SK-N-SH (cell line): ENCODE results near the gene RIPK4. TPM values are rescaled to one million over a fixed set of nuclear protein-coding genes. Genes with fewer than 3 reads are reported as not detected.

Source experiments
- CTCF ChIA-PET: fragments of 300-600, 350-600 bp; formaldehyde crosslinking; extraction: SDS; loops from one replicate; lab custom pipeline; 2021; lab: Yijun Ruan, JAX
- POLR2A ChIA-PET: fragments of 350-600 bp; sonication (Branson Sonifier 250); formaldehyde crosslinking; extraction: SDS; loops from one replicate; lab custom pipeline; 2020; ENCODE audit warnings: antibody characterized with exemption, inconsistent platforms; lab: Yijun Ruan, JAX
- DNase-seq: peaks from one replicate; pipeline ENCODE4 v3.0.0; 2012
- H2AFZ ChIP-seq: fragments of 200-600 bp; sonication (generic); 2 replicates; pipeline ENCODE4 v1.8.1; 2016; ENCODE audit warnings: antibody characterized with exemption, mild to moderate bottlenecking, low read depth
- H3F3A ChIP-seq: fragments of 200-600 bp; sonication (generic); replicated peaks from 2 replicates; pipeline ENCODE3; 2016; ENCODE audit warnings: antibody characterized with exemption, mild to moderate bottlenecking; ENCODE audit not compliant: insufficient read depth
- H3K27ac ChIP-seq, 2 experiments: fragments of 200-500 bp in 1 of 2; fragments of 200-600 bp in 1 of 2; sonication (Bioruptor generic) in 1 of 2; sonication (generic), shearing (Covaris generic) in 1 of 2; 2 replicates each; pipeline versions ENCODE4 v1.5.1 to v1.6.1; 2014 to 2016; ENCODE audit warnings: low read depth in 2 of 2, inconsistent platforms in 1 of 2, low read length in 1 of 2, mild to moderate bottlenecking in 1 of 2, mixed read lengths in 1 of 2
- H3K27me3 ChIP-seq: fragments of 200-600 bp; sonication (generic), shearing (Covaris generic); 2 replicates; pipeline ENCODE4 v1.6.1; 2016; ENCODE audit warnings: mixed run types; ENCODE audit not compliant: insufficient read depth
- H3K36me3 ChIP-seq, 2 experiments: fragments of 200-500 bp in 1 of 2; fragments of 200-600 bp in 1 of 2; sonication (Bioruptor generic) in 1 of 2; sonication (generic) in 1 of 2; replicated peaks in 1 of 2; 2 replicates each; pipeline versions ENCODE3 to v1.5.1; 2014 to 2016; ENCODE audit warnings: low read length in 1 of 2, mild to moderate bottlenecking in 1 of 2; ENCODE audit not compliant: insufficient read depth in 2 of 2, control insufficient read depth in 1 of 2
- H3K4me1 ChIP-seq, 2 experiments: fragments of 200-500 bp in 1 of 2; fragments of 200-600 bp in 1 of 2; sonication (Bioruptor generic) in 1 of 2; sonication (generic), shearing (Covaris generic) in 1 of 2; 2 replicates each; pipeline versions ENCODE4 v1.5.1 to v1.6.1; 2014 to 2016; ENCODE audit warnings: low read depth in 1 of 2, low read length in 1 of 2, mixed run types in 1 of 2; ENCODE audit not compliant: insufficient read depth in 2 of 2, control insufficient read depth in 1 of 2
- H3K4me2 ChIP-seq: fragments of 200-600 bp; sonication (generic), shearing (Covaris generic); 2 replicates; pipeline ENCODE4 v1.6.1; 2017; ENCODE audit warnings: mixed run types
- H3K4me3 ChIP-seq, 2 experiments: fragments of 200-500 bp in 1 of 2; fragments of 200-600 bp in 1 of 2; sonication (Bioruptor generic) in 1 of 2; sonication (generic), shearing (Covaris generic) in 1 of 2; 2 replicates each; pipeline versions ENCODE4 v1.5.1 to v1.8.1; 2014 to 2016; ENCODE audit warnings: low read depth in 2 of 2, inconsistent platforms in 1 of 2, low read length in 1 of 2, mild to moderate bottlenecking in 1 of 2, mixed read lengths in 1 of 2, moderate library complexity in 1 of 2
- H3K79me2 ChIP-seq: fragments of 200-600 bp; sonication (generic); 2 replicates; pipeline ENCODE4 v1.8.1; 2017; ENCODE audit warnings: mild to moderate bottlenecking; ENCODE audit not compliant: insufficient read depth
- H3K9ac ChIP-seq: fragments of 200-600 bp; sonication (generic); 2 replicates; pipeline ENCODE4 v1.6.1; 2017; ENCODE audit warnings: mixed run types
- H3K9me2 ChIP-seq: fragments of 200-600 bp; sonication (generic); 2 replicates; pipeline ENCODE4 v1.6.1; 2017; ENCODE audit warnings: mixed run types
- H3K9me3 ChIP-seq: fragments of 200-600 bp; sonication (generic); 2 replicates; pipeline ENCODE4 v1.6.1; 2017; ENCODE audit warnings: mixed run types, mild to moderate bottlenecking, moderate library complexity
- H4K20me1 ChIP-seq: fragments of 200-600 bp; sonication (generic); 2 replicates; pipeline ENCODE4 v1.6.1; 2017; ENCODE audit warnings: mild to moderate bottlenecking, mixed run types; ENCODE audit not compliant: insufficient read depth
- CHD2 ChIP-seq: fragments of 150-350 bp; IDR thresholded peaks from 2 replicates; pipeline ENCODE4 v1.6.1; 2018; ENCODE audit warnings: low read length; ENCODE audit not compliant: partially characterized antibody
- FOXJ3 ChIP-seq: sonication (generic); formaldehyde crosslinking; IDR thresholded peaks from 2 replicates; pipeline ENCODE4 v1.5.1; 2020; ENCODE audit warnings: mild to moderate bottlenecking, missing genetic modification reagents
- GABPA ChIP-seq: IDR thresholded peaks from 2 replicates; pipeline ENCODE4 v1.4.0; 2012; ENCODE audit warnings: low read depth, mild to moderate bottlenecking
- GATA2 ChIP-seq: sonication (generic); formaldehyde crosslinking; IDR thresholded peaks from 2 replicates; pipeline ENCODE4 v1.5.0; 2020; ENCODE audit warnings: mild to moderate bottlenecking, missing genetic modification reagents
- MAX ChIP-seq: IDR thresholded peaks from 2 replicates; pipeline ENCODE4 v1.4.0; 2012; ENCODE audit warnings: low read depth
- MEF2A ChIP-seq: IDR thresholded peaks from 2 replicates; pipeline ENCODE4 v1.4.0; 2012; ENCODE audit warnings: low read depth, borderline replicate concordance
- NFIC ChIP-seq: IDR thresholded peaks from 2 replicates; pipeline ENCODE4 v1.4.0; 2012; ENCODE audit warnings: borderline replicate concordance
- PBX3 ChIP-seq: IDR thresholded peaks from 2 replicates; pipeline ENCODE4; 2012
- POLR2AphosphoS5 ChIP-seq: IDR thresholded peaks from 2 replicates; pipeline ENCODE4 v1.6.1; 2012; ENCODE audit warnings: low read depth, low read length
- RCOR1 ChIP-seq: fragments of 150-350 bp; IDR thresholded peaks from 2 replicates; pipeline ENCODE4 v1.6.1; 2017; ENCODE audit warnings: antibody characterized with exemption, low read length
- RFX5 ChIP-seq: IDR thresholded peaks from 2 replicates; pipeline ENCODE4 v1.6.1; 2012; ENCODE audit warnings: mild to moderate bottlenecking, improper control_type of control experiment, low read length
- RXRA ChIP-seq: IDR thresholded peaks from 2 replicates; pipeline ENCODE4 v1.4.0; 2012; ENCODE audit warnings: low read depth, mild to moderate bottlenecking, borderline replicate concordance
- SMC3 ChIP-seq: IDR thresholded peaks from 2 replicates; pipeline ENCODE4 v1.6.1; 2012; ENCODE audit warnings: low read depth, low read length, improper control_type of control experiment
- TEAD4 ChIP-seq: IDR thresholded peaks from 2 replicates; pipeline ENCODE4 v1.4.0; 2012; ENCODE audit warnings: mild to moderate bottlenecking, borderline replicate concordance; ENCODE audit not compliant: insufficient read depth
- USF1 ChIP-seq: IDR thresholded peaks from 2 replicates; pipeline ENCODE4 v1.4.0; 2012; ENCODE audit warnings: low read depth, borderline replicate concordance
- YY1 ChIP-seq: IDR thresholded peaks from 2 replicates; pipeline ENCODE4 v1.4.0; 2012; ENCODE audit warnings: low read depth, mild to moderate bottlenecking
- WGBS: methylation state at CpG from one replicate; pipeline ENCODE4 v1.1.6; 2017; ENCODE audit warnings: low lambda C conversion rate; 5-methylcytosine and 5-hydroxymethylcytosine counted together
- polyA plus RNA-seq, 3 experiments: library from polyadenylated mRNA; depleted of rRNA; stranded (reverse); fragments of >200 nt; gene quantifications; 2 replicates each; pipeline ENCODE4 v1.2.3, GENCODE V29; 2012
- TF ChIP-seq, protein P1 (sequence below): fragments of 150-350 bp; IDR thresholded peaks from 2 replicates; pipeline ENCODE4 v1.6.1; 2017; ENCODE audit warnings: antibody characterized with exemption, low read length, low read depth, borderline replicate concordance
- TF ChIP-seq, protein P2 (sequence below): IDR thresholded peaks from 2 replicates; pipeline ENCODE4 v1.4.0; 2012; ENCODE audit warnings: low read depth, borderline replicate concordance
- TF ChIP-seq, protein P3 (sequence below): fragments of 150-350 bp; IDR thresholded peaks from 2 replicates; pipeline ENCODE4 v1.6.1; 2016; ENCODE audit warnings: mild to moderate bottlenecking, low read depth, low read length

RIPK4 gene
- polyA plus RNA-seq, 1 of the 3 experiments (the other 2 are of a cell fraction): 11.0 TPM

GRCh38 chr21:41750051-41750450, 16.8 kb downstream of the RIPK4 start:
- no peak for DNase-seq
- no peak overlapping the region for H3K27ac ChIP-seq
- H3K36me3 ChIP-seq: no peaks in the 10 kb centered on the region
- H3F3A ChIP-seq: no peaks in the 10 kb centered on the region
- ChIA-PET POLR2A (no interaction called here), CTCF (interaction anchor here (1.1 to 1.6 kb wide), 3 partner anchors 15 to 28 kb away, joined by 3 to 4 read pairs (median 3); no protein-coding TSS in a partner anchor)
- no peak overlapping the region for H3K4me3 ChIP-seq
- H4K20me1 ChIP-seq: no peaks in the 10 kb centered on the region
- H3K9ac ChIP-seq: no peak overlapping the region
- no peak overlapping the region for H2AFZ ChIP-seq
- no peak overlapping the region for H3K4me2 ChIP-seq
- peaks cover 0 to 21% of the 10 kb centered on the region in 2 experiments; a peak in 1 of 4 replicates for H3K4me1 ChIP-seq
- no peaks in the 10 kb centered on the region for H3K9me2 ChIP-seq
- no peaks in the 10 kb centered on the region for H3K9me3 ChIP-seq
- H3K27me3 ChIP-seq: no peaks in the 10 kb centered on the region
- H3K79me2 ChIP-seq: peaks cover 6% of the 10 kb centered on the region; the same call in 1 of the 2 replicates
- WGBS: 90% methylated on average over 6 of the region's 7 CpGs
- TF ChIP-seq RFX5 (no peak), MEF2A (no peak), GATA2 (CRISPR knock-in tag) (no peak), FOXJ3 (no peak), SMC3 (no peak), MAX (no peak), USF1 (no peak), POLR2AphosphoS5 (no peak), NFIC (no peak), CHD2 (no peak)
- TF ChIP-seq, protein P1, sequence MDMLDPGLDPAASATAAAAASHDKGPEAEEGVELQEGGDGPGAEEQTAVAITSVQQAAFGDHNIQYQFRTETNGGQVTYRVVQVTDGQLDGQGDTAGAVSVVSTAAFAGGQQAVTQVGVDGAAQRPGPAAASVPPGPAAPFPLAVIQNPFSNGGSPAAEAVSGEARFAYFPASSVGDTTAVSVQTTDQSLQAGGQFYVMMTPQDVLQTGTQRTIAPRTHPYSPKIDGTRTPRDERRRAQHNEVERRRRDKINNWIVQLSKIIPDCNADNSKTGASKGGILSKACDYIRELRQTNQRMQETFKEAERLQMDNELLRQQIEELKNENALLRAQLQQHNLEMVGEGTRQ: no peak
- TF ChIP-seq, all 33 proteins: peak for 0

GRCh38 chr21:41749286-41749685, 17.6 kb downstream of the RIPK4 start:
- H3K79me2 ChIP-seq: peaks cover 6% of the 10 kb centered on the region; the same call in 1 of the 2 replicates
- H3K9ac ChIP-seq: no peak overlapping the region
- no peaks in the 10 kb centered on the region for H3K9me3 ChIP-seq
- no peak overlapping the region for H3K4me2 ChIP-seq
- POLR2A ChIA-PET: no interaction called here
- no peak overlapping the region for H3K4me3 ChIP-seq
- no peaks in the 10 kb centered on the region for H4K20me1 ChIP-seq
- H3K36me3 ChIP-seq: peaks cover 0 to 2% of the 10 kb centered on the region in 2 experiments
- 96% methylated on average over 9 of the region's 10 CpGs for WGBS
- H3K27ac ChIP-seq: no peak overlapping the region
- H3K9me2 ChIP-seq: no peaks in the 10 kb centered on the region
- CTCF ChIA-PET: interaction anchor here (1.5 to 1.6 kb wide), 2 partner anchors 22 to 29 kb away, joined by 3 to 4 read pairs; no protein-coding TSS in a partner anchor
- H3F3A ChIP-seq: no peaks in the 10 kb centered on the region
- H3K27me3 ChIP-seq: no peaks in the 10 kb centered on the region
- peaks cover 0 to 21% of the 10 kb centered on the region in 2 experiments; a peak in 2 of 4 replicates for H3K4me1 ChIP-seq
- DNase-seq: no peak
- no peak overlapping the region for H2AFZ ChIP-seq
- TF ChIP-seq, protein P2, sequence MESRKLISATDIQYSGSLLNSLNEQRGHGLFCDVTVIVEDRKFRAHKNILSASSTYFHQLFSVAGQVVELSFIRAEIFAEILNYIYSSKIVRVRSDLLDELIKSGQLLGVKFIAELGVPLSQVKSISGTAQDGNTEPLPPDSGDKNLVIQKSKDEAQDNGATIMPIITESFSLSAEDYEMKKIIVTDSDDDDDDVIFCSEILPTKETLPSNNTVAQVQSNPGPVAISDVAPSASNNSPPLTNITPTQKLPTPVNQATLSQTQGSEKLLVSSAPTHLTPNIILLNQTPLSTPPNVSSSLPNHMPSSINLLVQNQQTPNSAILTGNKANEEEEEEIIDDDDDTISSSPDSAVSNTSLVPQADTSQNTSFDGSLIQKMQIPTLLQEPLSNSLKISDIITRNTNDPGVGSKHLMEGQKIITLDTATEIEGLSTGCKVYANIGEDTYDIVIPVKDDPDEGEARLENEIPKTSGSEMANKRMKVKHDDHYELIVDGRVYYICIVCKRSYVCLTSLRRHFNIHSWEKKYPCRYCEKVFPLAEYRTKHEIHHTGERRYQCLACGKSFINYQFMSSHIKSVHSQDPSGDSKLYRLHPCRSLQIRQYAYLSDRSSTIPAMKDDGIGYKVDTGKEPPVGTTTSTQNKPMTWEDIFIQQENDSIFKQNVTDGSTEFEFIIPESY: no peak
- no peak for TF ChIP-seq NFIC
- TF ChIP-seq, protein P3, sequence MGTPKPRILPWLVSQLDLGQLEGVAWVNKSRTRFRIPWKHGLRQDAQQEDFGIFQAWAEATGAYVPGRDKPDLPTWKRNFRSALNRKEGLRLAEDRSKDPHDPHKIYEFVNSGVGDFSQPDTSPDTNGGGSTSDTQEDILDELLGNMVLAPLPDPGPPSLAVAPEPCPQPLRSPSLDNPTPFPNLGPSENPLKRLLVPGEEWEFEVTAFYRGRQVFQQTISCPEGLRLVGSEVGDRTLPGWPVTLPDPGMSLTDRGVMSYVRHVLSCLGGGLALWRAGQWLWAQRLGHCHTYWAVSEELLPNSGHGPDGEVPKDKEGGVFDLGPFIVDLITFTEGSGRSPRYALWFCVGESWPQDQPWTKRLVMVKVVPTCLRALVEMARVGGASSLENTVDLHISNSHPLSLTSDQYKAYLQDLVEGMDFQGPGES: no peak
- no peak for TF ChIP-seq RCOR1
- TF ChIP-seq YY1: no peak
- TF ChIP-seq PBX3: no peak
- no peak for TF ChIP-seq TEAD4
- no peak for TF ChIP-seq MEF2A
- no peak for TF ChIP-seq RXRA
- no peak for TF ChIP-seq USF1
- TF ChIP-seq SMC3: no peak
- no peak for TF ChIP-seq GABPA
- no peak for TF ChIP-seq GATA2 (CRISPR knock-in tag)
- TF ChIP-seq, protein P1: no peak
